HEK293 (cell line): ENCODE data around the gene CDKAL1.

Experiments used
- GLIS1 ChIP-seq: fragments of 450-650 bp; formaldehyde crosslinking; IDR thresholded peaks from 2 replicates; pipeline ENCODE4 v1.5.1; 2016; ENCODE audit warnings: missing biosample characterization, missing genetic modification characterization
- HOXD13 ChIP-seq: sonication (generic); formaldehyde crosslinking; IDR thresholded peaks from 2 replicates; pipeline ENCODE4 v1.8.0; 2022; ENCODE audit warnings: missing genetic modification reagents, borderline replicate concordance
- KLF1 ChIP-seq: fragments of 450-650 bp; formaldehyde crosslinking; IDR thresholded peaks from 2 replicates; pipeline ENCODE4 v1.5.1; 2016; ENCODE audit warnings: missing biosample characterization, missing genetic modification characterization
- KLF10 ChIP-seq: fragments of 450-650 bp; IDR thresholded peaks from 2 replicates; pipeline ENCODE4 v1.5.1; 2018; ENCODE audit warnings: missing biosample characterization, mild to moderate bottlenecking, missing genetic modification characterization
- KLF16 ChIP-seq: fragments of 450-650 bp; formaldehyde crosslinking; IDR thresholded peaks from 2 replicates; pipeline ENCODE4 v1.5.1; 2017; ENCODE audit warnings: missing biosample characterization, missing genetic modification characterization
- SP7 ChIP-seq: fragments of 450-650 bp; formaldehyde crosslinking; IDR thresholded peaks from 2 replicates; pipeline ENCODE4 v1.5.1; 2016; ENCODE audit warnings: missing biosample characterization, missing genetic modification characterization
- ZBTB17 ChIP-seq: fragments of 450-650 bp; formaldehyde crosslinking; IDR thresholded peaks from 2 replicates; pipeline ENCODE4 v1.5.1; 2016; ENCODE audit warnings: missing biosample characterization, missing genetic modification characterization
- ZBTB8A ChIP-seq: fragments of 450-650 bp; formaldehyde crosslinking; IDR thresholded peaks from 2 replicates; pipeline ENCODE4 v1.5.1; 2016; ENCODE audit warnings: missing biosample characterization, missing genetic modification characterization
- ZFP41 ChIP-seq: fragments of 450-650 bp; formaldehyde crosslinking; IDR thresholded peaks from 2 replicates; pipeline ENCODE4 v1.5.1; 2016; ENCODE audit warnings: missing biosample characterization, missing genetic modification characterization, borderline replicate concordance
- ZFP69B ChIP-seq: fragments of 450-650 bp; formaldehyde crosslinking; IDR thresholded peaks from 2 replicates; pipeline ENCODE4 v1.5.1; 2016; ENCODE audit warnings: missing biosample characterization, missing genetic modification characterization
- ZNF174 ChIP-seq: fragments of 450-650 bp; formaldehyde crosslinking; IDR thresholded peaks from 2 replicates; pipeline ENCODE4 v1.5.0; 2017; ENCODE audit warnings: missing biosample characterization, mild to moderate bottlenecking, missing genetic modification characterization
- ZNF175 ChIP-seq: fragments of 450-650 bp; formaldehyde crosslinking; IDR thresholded peaks from 2 replicates; pipeline ENCODE4 v1.5.1; 2016; ENCODE audit warnings: missing biosample characterization, missing genetic modification characterization
- ZNF223 ChIP-seq: fragments of 450-650 bp; formaldehyde crosslinking; IDR thresholded peaks from 2 replicates; pipeline ENCODE4 v1.5.1; 2016; ENCODE audit warnings: missing biosample characterization, missing genetic modification characterization
- ZNF24 ChIP-seq: fragments of 450-650 bp; formaldehyde crosslinking; IDR thresholded peaks from 2 replicates; pipeline ENCODE4 v1.5.1; 2016; ENCODE audit warnings: missing biosample characterization, missing genetic modification characterization
- ZNF248 ChIP-seq: fragments of 450-650 bp; formaldehyde crosslinking; IDR thresholded peaks from 2 replicates; pipeline ENCODE4 v1.5.1; 2017; ENCODE audit warnings: missing biosample characterization, missing genetic modification characterization
- ZNF335 ChIP-seq: fragments of 450-650 bp; formaldehyde crosslinking; conservative IDR thresholded peaks from 2 replicates; pipeline ENCODE4 v1.5.1; 2016; ENCODE audit warnings: missing biosample characterization, missing genetic modification characterization
- ZNF530 ChIP-seq: fragments of 450-650 bp; formaldehyde crosslinking; IDR thresholded peaks from 2 replicates; pipeline ENCODE4 v1.5.1; 2016; ENCODE audit warnings: low read depth, missing biosample characterization, missing genetic modification characterization
- ZNF555 ChIP-seq: fragments of 450-650 bp; formaldehyde crosslinking; conservative IDR thresholded peaks from 2 replicates; pipeline ENCODE4 v1.5.1; 2017; ENCODE audit warnings: missing biosample characterization, mild to moderate bottlenecking, missing genetic modification characterization, inconsistent platforms
- ZNF558 ChIP-seq: fragments of 450-650 bp; formaldehyde crosslinking; IDR thresholded peaks from 2 replicates; pipeline ENCODE4 v1.5.1; 2016; ENCODE audit warnings: missing biosample characterization, missing genetic modification characterization
- ZNF623 ChIP-seq: fragments of 450-650 bp; formaldehyde crosslinking; IDR thresholded peaks from 2 replicates; pipeline ENCODE4 v1.5.1; 2016; ENCODE audit warnings: missing biosample characterization, missing genetic modification characterization
- ZNF707 ChIP-seq: fragments of 450-650 bp; formaldehyde crosslinking; IDR thresholded peaks from 2 replicates; pipeline ENCODE4 v1.5.1; 2016; ENCODE audit warnings: missing biosample characterization, missing genetic modification characterization
- ZNF76 ChIP-seq: fragments of 450-650 bp; formaldehyde crosslinking; IDR thresholded peaks from 2 replicates; pipeline ENCODE4; 2016; ENCODE audit warnings: low read depth, missing biosample characterization, missing genetic modification characterization, borderline replicate concordance
- ZNF791 ChIP-seq: fragments of 450-650 bp; formaldehyde crosslinking; IDR thresholded peaks from 2 replicates; pipeline ENCODE4 v1.5.1; 2016; ENCODE audit warnings: missing biosample characterization, missing genetic modification characterization
- TF ChIP-seq, protein P1 (sequence below): fragments of 450-650 bp; formaldehyde crosslinking; IDR thresholded peaks from 2 replicates; pipeline ENCODE4 v1.5.1; 2016; ENCODE audit warnings: missing biosample characterization, missing genetic modification characterization
- TF ChIP-seq, protein P2 (sequence below): sonication (generic); formaldehyde crosslinking; IDR thresholded peaks from 2 replicates; pipeline ENCODE4 v1.8.1; 2022; ENCODE audit warnings: mild to moderate bottlenecking, moderate library complexity, missing genetic modification reagents
- TF ChIP-seq, protein P3 (sequence below): fragments of 450-650 bp; formaldehyde crosslinking; IDR thresholded peaks from 2 replicates; pipeline ENCODE4 v1.5.1; 2016; ENCODE audit warnings: missing biosample characterization, missing genetic modification characterization
- TF ChIP-seq, protein P4 (sequence below): fragments of 450-650 bp; formaldehyde crosslinking; IDR thresholded peaks from 2 replicates; pipeline ENCODE4 v1.5.1; 2017; ENCODE audit warnings: missing biosample characterization, mild to moderate bottlenecking, missing genetic modification characterization, moderate library complexity
- TF ChIP-seq, protein P5 (sequence below): fragments of 450-650 bp; formaldehyde crosslinking; IDR thresholded peaks from 2 replicates; pipeline ENCODE4 v1.5.1; 2017; ENCODE audit warnings: missing biosample characterization, missing genetic modification characterization
- TF ChIP-seq, protein P6 (sequence below): fragments of 450-650 bp; IDR thresholded peaks from 2 replicates; pipeline ENCODE4 v1.5.1; 2018; ENCODE audit warnings: missing biosample characterization, missing genetic modification characterization
- TF ChIP-seq, protein P7 (sequence below): fragments of 450-650 bp; formaldehyde crosslinking; IDR thresholded peaks from 2 replicates; pipeline ENCODE4; 2016; ENCODE audit warnings: missing biosample characterization, missing genetic modification characterization

CDKAL1 gene

DNA sequence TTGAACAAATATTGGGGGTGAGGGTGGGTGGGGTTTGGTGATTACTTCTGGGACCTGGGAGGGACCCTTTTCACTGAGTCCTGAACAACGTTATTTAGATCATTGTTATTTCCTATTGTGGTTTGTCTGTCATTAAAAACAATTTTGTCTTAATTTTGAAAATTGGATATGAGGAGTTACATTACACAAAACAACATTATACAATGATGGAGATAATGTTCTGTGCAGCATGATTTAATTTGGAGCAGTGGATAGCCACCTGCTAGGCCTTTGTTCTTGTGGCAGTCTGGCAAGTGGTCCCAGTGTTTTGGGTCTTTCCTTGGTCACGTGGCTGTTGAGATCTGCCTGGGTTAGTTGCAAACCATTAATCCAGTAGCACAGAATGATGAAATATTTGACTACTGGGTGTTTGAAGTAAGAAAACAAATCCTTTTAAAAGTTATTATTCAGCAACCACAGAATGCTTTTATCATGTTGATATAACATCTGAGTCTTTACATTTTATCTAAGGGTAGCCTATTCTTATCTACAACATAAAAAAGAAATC, 172.8 kb downstream of the CDKAL1 start (continued):
- TF ChIP-seq, protein P1, sequence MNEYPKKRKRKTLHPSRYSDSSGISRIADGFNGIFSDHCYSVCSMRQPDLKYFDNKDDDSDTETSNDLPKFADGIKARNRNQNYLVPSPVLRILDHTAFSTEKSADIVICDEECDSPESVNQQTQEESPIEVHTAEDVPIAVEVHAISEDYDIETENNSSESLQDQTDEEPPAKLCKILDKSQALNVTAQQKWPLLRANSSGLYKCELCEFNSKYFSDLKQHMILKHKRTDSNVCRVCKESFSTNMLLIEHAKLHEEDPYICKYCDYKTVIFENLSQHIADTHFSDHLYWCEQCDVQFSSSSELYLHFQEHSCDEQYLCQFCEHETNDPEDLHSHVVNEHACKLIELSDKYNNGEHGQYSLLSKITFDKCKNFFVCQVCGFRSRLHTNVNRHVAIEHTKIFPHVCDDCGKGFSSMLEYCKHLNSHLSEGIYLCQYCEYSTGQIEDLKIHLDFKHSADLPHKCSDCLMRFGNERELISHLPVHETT (tag by site-specific recombination): no peak
- TF ChIP-seq ZFP69B (no peak), ZNF174 (tag by site-specific recombination) (no peak), KLF16 (no peak), ZNF555 (tag by site-specific recombination) (no peak), ZNF558 (no peak; the same call in 1 of the 2 replicates), ZNF707 (no peak), ZNF623 (tag by site-specific recombination) (no peak), ZBTB17 (tag by site-specific recombination) (peak; percentile 54; the same call in 1 of the 2 replicates), ZNF223 (tag by site-specific recombination) (no peak), ZNF248 (tag by site-specific recombination) (no peak), ZNF175 (tag by site-specific recombination) (no peak), KLF1 (peak; percentile 43; the same call in 1 of the 2 replicates), ZBTB8A (tag by site-specific recombination) (no peak), ZNF76 (no peak), ZNF530 (tag by site-specific recombination) (no peak), GLIS1 (tag by site-specific recombination) (no peak), ZNF791 (tag by site-specific recombination) (no peak), SP7 (tag by site-specific recombination) (no peak), ZNF24 (tag by site-specific recombination) (no peak), KLF10 (no peak), HOXD13 (CRISPR knock-in tag) (no peak), ZFP41 (tag by site-specific recombination) (no peak), ZNF335 (tag by site-specific recombination) (peak; percentile 80)
- TF ChIP-seq, protein P2, sequence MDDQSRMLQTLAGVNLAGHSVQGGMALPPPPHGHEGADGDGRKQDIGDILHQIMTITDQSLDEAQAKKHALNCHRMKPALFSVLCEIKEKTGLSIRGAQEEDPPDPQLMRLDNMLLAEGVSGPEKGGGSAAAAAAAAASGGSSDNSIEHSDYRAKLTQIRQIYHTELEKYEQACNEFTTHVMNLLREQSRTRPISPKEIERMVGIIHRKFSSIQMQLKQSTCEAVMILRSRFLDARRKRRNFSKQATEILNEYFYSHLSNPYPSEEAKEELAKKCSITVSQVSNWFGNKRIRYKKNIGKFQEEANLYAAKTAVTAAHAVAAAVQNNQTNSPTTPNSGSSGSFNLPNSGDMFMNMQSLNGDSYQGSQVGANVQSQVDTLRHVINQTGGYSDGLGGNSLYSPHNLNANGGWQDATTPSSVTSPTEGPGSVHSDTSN (CRISPR knock-in tag): no peak
- TF ChIP-seq, protein P3, sequence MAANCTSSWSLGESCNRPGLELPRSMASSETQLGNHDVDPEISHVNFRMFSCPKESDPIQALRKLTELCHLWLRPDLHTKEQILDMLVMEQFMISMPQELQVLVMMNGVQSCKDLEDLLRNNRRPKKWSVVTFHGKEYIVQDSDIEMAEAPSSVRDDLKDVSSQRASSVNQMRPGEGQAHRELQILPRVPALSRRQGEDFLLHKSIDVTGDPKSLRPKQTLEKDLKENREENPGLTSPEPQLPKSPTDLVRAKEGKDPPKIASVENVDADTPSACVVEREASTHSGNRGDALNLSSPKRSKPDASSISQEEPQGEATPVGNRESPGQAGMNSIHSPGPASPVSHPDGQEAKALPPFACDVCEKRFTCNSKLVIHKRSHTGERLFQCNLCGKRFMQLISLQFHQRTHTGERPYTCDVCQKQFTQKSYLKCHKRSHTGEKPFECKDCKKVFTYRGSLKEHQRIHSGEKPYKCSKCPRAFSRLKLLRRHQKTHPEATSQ (tag by site-specific recombination): no peak
- TF ChIP-seq, protein P4, sequence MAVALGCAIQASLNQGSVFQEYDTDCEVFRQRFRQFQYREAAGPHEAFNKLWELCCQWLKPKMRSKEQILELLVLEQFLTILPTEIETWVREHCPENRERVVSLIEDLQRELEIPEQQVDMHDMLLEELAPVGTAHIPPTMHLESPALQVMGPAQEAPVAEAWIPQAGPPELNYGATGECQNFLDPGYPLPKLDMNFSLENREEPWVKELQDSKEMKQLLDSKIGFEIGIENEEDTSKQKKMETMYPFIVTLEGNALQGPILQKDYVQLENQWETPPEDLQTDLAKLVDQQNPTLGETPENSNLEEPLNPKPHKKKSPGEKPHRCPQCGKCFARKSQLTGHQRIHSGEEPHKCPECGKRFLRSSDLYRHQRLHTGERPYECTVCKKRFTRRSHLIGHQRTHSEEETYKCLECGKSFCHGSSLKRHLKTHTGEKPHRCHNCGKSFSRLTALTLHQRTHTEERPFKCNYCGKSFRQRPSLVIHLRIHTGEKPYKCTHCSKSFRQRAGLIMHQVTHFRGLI: no peak
- TF ChIP-seq, protein P5, sequence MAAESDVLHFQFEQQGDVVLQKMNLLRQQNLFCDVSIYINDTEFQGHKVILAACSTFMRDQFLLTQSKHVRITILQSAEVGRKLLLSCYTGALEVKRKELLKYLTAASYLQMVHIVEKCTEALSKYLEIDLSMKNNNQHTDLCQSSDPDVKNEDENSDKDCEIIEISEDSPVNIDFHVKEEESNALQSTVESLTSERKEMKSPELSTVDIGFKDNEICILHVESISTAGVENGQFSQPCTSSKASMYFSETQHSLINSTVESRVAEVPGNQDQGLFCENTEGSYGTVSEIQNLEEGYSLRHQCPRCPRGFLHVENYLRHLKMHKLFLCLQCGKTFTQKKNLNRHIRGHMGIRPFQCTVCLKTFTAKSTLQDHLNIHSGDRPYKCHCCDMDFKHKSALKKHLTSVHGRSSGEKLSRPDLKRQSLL (tag by site-specific recombination): no peak
- TF ChIP-seq, protein P6, sequence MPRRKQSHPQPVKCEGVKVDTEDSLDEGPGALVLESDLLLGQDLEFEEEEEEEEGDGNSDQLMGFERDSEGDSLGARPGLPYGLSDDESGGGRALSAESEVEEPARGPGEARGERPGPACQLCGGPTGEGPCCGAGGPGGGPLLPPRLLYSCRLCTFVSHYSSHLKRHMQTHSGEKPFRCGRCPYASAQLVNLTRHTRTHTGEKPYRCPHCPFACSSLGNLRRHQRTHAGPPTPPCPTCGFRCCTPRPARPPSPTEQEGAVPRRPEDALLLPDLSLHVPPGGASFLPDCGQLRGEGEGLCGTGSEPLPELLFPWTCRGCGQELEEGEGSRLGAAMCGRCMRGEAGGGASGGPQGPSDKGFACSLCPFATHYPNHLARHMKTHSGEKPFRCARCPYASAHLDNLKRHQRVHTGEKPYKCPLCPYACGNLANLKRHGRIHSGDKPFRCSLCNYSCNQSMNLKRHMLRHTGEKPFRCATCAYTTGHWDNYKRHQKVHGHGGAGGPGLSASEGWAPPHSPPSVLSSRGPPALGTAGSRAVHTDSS (tag by site-specific recombination): no peak
- TF ChIP-seq, protein P7, sequence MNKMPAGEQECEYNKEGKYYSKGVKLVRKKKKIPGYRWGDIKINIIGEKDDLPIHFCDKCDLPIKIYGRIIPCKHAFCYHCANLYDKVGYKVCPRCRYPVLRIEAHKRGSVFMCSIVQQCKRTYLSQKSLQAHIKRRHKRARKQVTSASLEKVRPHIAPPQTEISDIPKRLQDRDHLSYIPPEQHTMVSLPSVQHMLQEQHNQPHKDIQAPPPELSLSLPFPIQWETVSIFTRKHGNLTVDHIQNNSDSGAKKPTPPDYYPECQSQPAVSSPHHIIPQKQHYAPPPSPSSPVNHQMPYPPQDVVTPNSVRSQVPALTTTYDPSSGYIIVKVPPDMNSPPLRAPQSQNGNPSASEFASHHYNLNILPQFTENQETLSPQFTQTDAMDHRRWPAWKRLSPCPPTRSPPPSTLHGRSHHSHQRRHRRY: no peak
